Body of pancreas (tissue), 4 donors: ENCODE data around the gene LHX5. TPM values are rescaled to one million over a fixed set of nuclear protein-coding genes. Genes with fewer than 3 reads are reported as not detected.

Experiments
- ATAC-seq: fragments of 150-250 bp; one replicate; pipeline ENCODE4 v1.9.1; 2016
- DNase-seq, 4 donors: peaks; one replicate each; pipeline ENCODE4 v3.0.0-alpha.2; 2019
- H3K27ac ChIP-seq, 4 donors: fragments of 200-600 bp; sonication (generic); 1 replicate in 3 of 4; 2 replicates in 1 of 4; pipeline versions ENCODE4 v1.5.1 to v1.6.1; 2016 to 2019; ENCODE audit warnings: mild to moderate bottlenecking in 1 of 4, mixed read lengths in 1 of 4, moderate library complexity in 1 of 4
- H3K27me3 ChIP-seq, 2 donors: fragments of 200-600 bp; sonication (generic); one replicate each; pipeline ENCODE4 v1.6.0; 2016; ENCODE audit warnings: mild to moderate bottlenecking in 1 of 2
- H3K36me3 ChIP-seq, 2 donors: fragments of 200-600 bp; sonication (generic); replicated peaks in 1 of 2; 2 replicates each; pipeline ENCODE4 v1.5.1; 2016; ENCODE audit warnings: low read depth in 2 of 2; ENCODE audit not compliant: insufficient read depth in 1 of 2
- H3K4me1 ChIP-seq: fragments of 200-600 bp; sonication (generic); one replicate; pipeline ENCODE4 v1.6.0; 2016
- H3K4me3 ChIP-seq, 2 donors: fragments of 200-600 bp; sonication (generic); 1 replicate in 1 of 2; 2 replicates in 1 of 2; pipeline ENCODE4 v1.5.1; 2016 to 2019
- H3K9me3 ChIP-seq, 3 donors: fragments of 200-600 bp; sonication (generic); 1 replicate in 2 of 3; 2 replicates in 1 of 3; pipeline ENCODE4 v1.5.1; 2016
- POLR2A ChIP-seq, 3 donors: fragments of 450-650 bp; IDR thresholded peaks; one replicate each; pipeline ENCODE4 v1.6.1; 2016; ENCODE audit warnings: antibody characterized with exemption in 3 of 3, mild to moderate bottlenecking in 2 of 3
- WGBS, 2 donors: methylation state at CpG; one replicate each; pipeline ENCODE4 v1.1.5; 2017; 5-methylcytosine and 5-hydroxymethylcytosine counted together
- intact Hi-C: fragments of 100-400 bp; cut with DNase I; formaldehyde crosslinking; loops from one replicate; pipeline ENCODE4 v1.15.1; 2023
- total RNA-seq, 2 donors: library from RNA; depleted of rRNA; stranded (reverse); fragments of >200 nt; gene quantifications; one replicate each; pipeline ENCODE4 v1.1.0, GENCODE V29; 2016
- TF ChIP-seq, protein P1 (sequence below), 7 experiments: fragments of 450-650 bp in 4 of 7; fragments of 200-600 bp in 3 of 7; sonication (generic) in 3 of 7; IDR thresholded peaks; one replicate each; pipeline ENCODE4 v1.5.1; 2016 to 2019; ENCODE audit warnings: antibody characterized with exemption in 7 of 7

Gene LHX5
- total RNA-seq, 2 donors from 2014 or later: not detected

- H3K4me3 ChIP-seq: no peak overlapping the region
- DNase-seq (no peak), ATAC-seq (no peak)
- TF ChIP-seq, protein P1, sequence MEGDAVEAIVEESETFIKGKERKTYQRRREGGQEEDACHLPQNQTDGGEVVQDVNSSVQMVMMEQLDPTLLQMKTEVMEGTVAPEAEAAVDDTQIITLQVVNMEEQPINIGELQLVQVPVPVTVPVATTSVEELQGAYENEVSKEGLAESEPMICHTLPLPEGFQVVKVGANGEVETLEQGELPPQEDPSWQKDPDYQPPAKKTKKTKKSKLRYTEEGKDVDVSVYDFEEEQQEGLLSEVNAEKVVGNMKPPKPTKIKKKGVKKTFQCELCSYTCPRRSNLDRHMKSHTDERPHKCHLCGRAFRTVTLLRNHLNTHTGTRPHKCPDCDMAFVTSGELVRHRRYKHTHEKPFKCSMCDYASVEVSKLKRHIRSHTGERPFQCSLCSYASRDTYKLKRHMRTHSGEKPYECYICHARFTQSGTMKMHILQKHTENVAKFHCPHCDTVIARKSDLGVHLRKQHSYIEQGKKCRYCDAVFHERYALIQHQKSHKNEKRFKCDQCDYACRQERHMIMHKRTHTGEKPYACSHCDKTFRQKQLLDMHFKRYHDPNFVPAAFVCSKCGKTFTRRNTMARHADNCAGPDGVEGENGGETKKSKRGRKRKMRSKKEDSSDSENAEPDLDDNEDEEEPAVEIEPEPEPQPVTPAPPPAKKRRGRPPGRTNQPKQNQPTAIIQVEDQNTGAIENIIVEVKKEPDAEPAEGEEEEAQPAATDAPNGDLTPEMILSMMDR (IDR thresholded peaks at IDR 0.05): no peak
- no peak for TF ChIP-seq POLR2A (IDR thresholded peaks at IDR 0.05)
- no peaks in the 10 kb centered on the region for H3K9me3 ChIP-seq
- H3K27ac ChIP-seq: no peak overlapping the region
- intact Hi-C loops: loop anchor here (10.0 kb wide), 1 partner anchor 447 kb away; no protein-coding TSS in a partner anchor
- WGBS, 2 donors: 2% methylated on average over 26 to 77 of the region's 78 CpGs
- H3K27me3 ChIP-seq: peaks cover 0 to 56% of the 10 kb centered on the region in 2 donors
- H3K4me1 ChIP-seq: peaks cover 45% of the 10 kb centered on the region
- H3K36me3 ChIP-seq: no peaks in the 10 kb centered on the region
Observed at GRCh38 chr12:113467502-113468364, 3.9 kb downstream of the LHX5 start.

DNA sequence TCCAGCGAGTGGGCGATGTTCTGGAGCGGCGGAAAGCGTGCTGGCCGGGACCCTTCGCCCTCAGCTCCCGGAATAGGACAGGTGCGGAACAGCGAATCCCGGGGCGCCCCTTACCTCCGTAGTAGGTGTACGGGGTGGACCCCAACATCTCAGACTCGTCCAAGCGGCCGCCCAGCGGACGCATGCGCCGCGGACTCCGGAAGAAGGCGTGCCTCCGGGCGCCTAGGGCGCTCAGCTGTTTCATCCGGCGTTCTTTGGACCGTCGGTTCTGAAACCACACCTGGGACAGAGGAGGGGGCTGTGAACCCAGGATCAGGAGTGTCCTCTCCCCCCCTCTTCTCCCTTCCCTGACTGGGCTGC is 4.5 kb downstream of the LHX5 start:
- ATAC-seq (no peak), DNase-seq (no peak)
- intact Hi-C loops: loop anchor here (10.0 kb wide), 1 partner anchor 448 kb away; no protein-coding TSS in a partner anchor
- TF ChIP-seq, protein P1 (IDR thresholded peaks at IDR 0.05): no peak
- no peak for TF ChIP-seq POLR2A (IDR thresholded peaks at IDR 0.05)
- WGBS, 2 donors: 4 to 13% methylated on average over 8 to 31 of the region's 31 CpGs
- Histone ChIP-seq H3K4me3 (no peak overlapping the region), H3K9me3 (no peaks in the 10 kb centered on the region), H3K27ac (no peak overlapping the region), H3K4me1 (peaks cover 49% of the 10 kb centered on the region), H3K27me3 (peaks cover 0 to 60% of the 10 kb centered on the region in 2 donors), H3K36me3 (no peaks in the 10 kb centered on the region)

DNA sequence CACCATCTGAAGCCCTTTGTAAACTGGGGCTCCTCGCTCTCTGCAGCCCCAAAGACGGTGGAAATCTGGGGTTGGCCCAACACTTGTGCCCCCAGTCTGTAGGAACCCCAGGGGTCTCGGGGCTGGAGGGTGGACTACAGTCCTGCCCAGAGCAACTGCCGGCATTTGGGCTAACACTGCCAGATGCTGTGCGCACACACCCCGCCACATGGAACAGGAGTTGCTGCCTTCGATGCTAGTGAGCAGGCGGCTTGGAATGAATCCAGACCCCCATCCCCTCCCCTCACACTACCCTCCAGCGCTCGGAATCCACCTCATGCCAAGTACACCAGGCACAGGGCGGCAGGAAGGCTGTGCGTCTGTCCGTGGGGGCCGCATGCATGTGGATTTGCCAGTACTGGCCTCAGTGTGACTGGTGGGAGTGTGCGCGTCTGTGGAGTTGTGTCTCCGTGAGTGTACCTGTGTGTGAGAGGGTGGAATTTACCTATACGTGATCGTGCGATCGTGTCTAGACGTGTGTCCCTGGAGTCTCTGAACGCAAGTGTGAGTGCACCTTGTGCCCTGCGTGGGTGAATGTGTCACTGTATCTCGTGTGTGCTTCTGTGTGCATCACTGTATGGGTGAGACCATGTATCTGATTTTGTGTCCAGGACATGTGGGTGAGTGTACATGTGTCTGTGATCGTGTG is 5.1 kb downstream of the LHX5 start:
- WGBS, 2 donors: 18 to 25% methylated on average over 14 to 26 of the region's 26 CpGs
- Histone ChIP-seq H3K4me1 (peaks cover 49% of the 10 kb centered on the region), H3K36me3 (no peaks in the 10 kb centered on the region), H3K27me3 (peaks cover 0 to 62% of the 10 kb centered on the region in 2 donors), H3K27ac (no peak overlapping the region), H3K9me3 (no peaks in the 10 kb centered on the region), H3K4me3 (no peak overlapping the region)
- intact Hi-C loops: loop anchor here (10.0 kb wide), 1 partner anchor 448 kb away; no protein-coding TSS in a partner anchor
- no peak for TF ChIP-seq POLR2A (IDR thresholded peaks at IDR 0.05)
- TF ChIP-seq, protein P1 (IDR thresholded peaks at IDR 0.05): no peak
- ATAC-seq (no peak), DNase-seq (no peak)

DNA sequence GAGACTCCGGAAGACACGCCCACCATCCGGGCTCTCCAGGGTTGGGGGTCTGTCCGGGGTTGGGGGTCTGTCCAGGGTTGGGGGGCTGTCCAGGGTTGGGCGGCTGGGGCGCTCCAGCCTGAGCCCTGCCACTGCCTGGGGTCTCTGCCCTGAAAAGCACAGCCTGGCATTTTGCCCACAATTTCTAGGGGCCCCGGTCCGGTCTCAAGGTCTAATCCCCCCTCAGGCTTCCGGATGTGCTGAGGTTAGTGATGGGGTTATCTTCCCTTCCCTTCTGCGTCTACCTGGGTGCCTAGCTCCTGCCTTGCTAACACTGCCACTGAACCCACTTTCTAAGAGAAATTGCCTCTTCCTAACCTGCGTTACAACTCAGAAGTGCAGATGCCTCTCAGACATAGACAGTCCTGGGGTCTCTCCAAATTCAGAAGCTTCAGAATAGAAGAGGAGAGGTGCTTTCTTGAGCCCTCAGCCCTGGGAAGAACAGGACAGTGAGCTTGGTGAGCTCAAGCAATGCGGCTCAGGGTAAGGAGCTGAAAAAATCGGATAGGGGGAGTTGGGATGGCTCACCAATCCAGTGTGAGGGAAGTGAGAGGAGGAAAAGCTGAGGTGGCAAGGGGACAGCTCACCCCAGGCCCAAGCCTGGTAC is 5.7 kb downstream of the LHX5 start:
- no peaks in the 10 kb centered on the region for H3K9me3 ChIP-seq
- 12 to 15% methylated on average over 10 to 13 of the region's 13 CpGs for WGBS, 2 donors
- TF ChIP-seq, protein P1 (IDR thresholded peaks at IDR 0.05): no peak
- no peak for TF ChIP-seq POLR2A (IDR thresholded peaks at IDR 0.05)
- peaks cover 0 to 62% of the 10 kb centered on the region in 2 donors for H3K27me3 ChIP-seq
- no peak overlapping the region for H3K27ac ChIP-seq
- intact Hi-C loops: loop anchor here (10.0 kb wide), 1 partner anchor 449 kb away; no protein-coding TSS in a partner anchor
- H3K4me1 ChIP-seq: peaks cover 49% of the 10 kb centered on the region
- no peaks in the 10 kb centered on the region for H3K36me3 ChIP-seq
- ATAC-seq (no peak), DNase-seq (no peak)
- no peak overlapping the region for H3K4me3 ChIP-seq
